Endometrial microvascular endothelial cells (primary cell): ENCODE data around the gene PITPNC1. TPM values are rescaled to one million over a fixed set of nuclear protein-coding genes. Genes with fewer than 3 reads are reported as not detected.
"Not testable (repeated sequence)": the region's sequence is repeated elsewhere in the genome, so short reads cannot be mapped to it uniquely, and the experiment has no call there.

ENCODE experiments used
- in situ Hi-C: cut with HindIII; loops from 2 replicates; pipeline ENCODE4 v1.10.0; 2017; ENCODE audit warnings: low sequenced_read_pairs, low pct_unique_long_range_greater_than_20kb; ENCODE audit errors: inconsistent ontology term
- total RNA-seq: library from RNA; depleted of rRNA; stranded (reverse); fragments of >200 nt; gene quantifications from one replicate; pipeline ENCODE4 v1.2.3, GENCODE V29; 2015; ENCODE audit errors: inconsistent ontology term

PITPNC1 gene
- total RNA-seq, 1 donor from 2014 or later = 7.1 TPM

- in situ Hi-C loops = no loop called here
Measured at GRCh38 chr17:67492824-67493517, 115.9 kb downstream of the PITPNC1 start.

- in situ Hi-C loops = no loop called here
Measured at GRCh38 chr17:67493812-67494211, 116.7 kb downstream of the PITPNC1 start.

GRCh38 chr17:67495534-67495933 lies 118.5 kb downstream of the PITPNC1 start:
- in situ Hi-C loops = not testable (repeated sequence)

- in situ Hi-C loops = no loop called here
Measured at GRCh38 chr17:67496286-67496685, 119.2 kb downstream of the PITPNC1 start.

GRCh38 chr17:67499685-67500084 lies 122.6 kb downstream of the PITPNC1 start:
- in situ Hi-C loops = no loop called here

GRCh38 chr17:67500261-67500660 lies 123.2 kb downstream of the PITPNC1 start:
- in situ Hi-C loops = no loop called here

- in situ Hi-C loops = no loop called here
Measured at GRCh38 chr17:67500677-67501300, 123.7 kb downstream of the PITPNC1 start.

- in situ Hi-C loops = no loop called here
Measured at GRCh38 chr17:67502151-67502550, 125.1 kb downstream of the PITPNC1 start.

- in situ Hi-C loops = no loop called here
Measured at GRCh38 chr17:67503184-67503583, 126.1 kb downstream of the PITPNC1 start.

- in situ Hi-C loops = no loop called here
Measured at GRCh38 chr17:67503739-67504138, 126.7 kb downstream of the PITPNC1 start.

GRCh38 chr17:67504182-67504581 lies 127.1 kb downstream of the PITPNC1 start:
- in situ Hi-C loops = no loop called here

- in situ Hi-C loops = no loop called here
Measured at GRCh38 chr17:67506966-67507365, 129.9 kb downstream of the PITPNC1 start.

GRCh38 chr17:67509390-67510287 lies 132.6 kb downstream of the PITPNC1 start:
- in situ Hi-C loops = no loop called here

GRCh38 chr17:67511012-67511411 lies 133.9 kb downstream of the PITPNC1 start:
- in situ Hi-C loops = no loop called here

GRCh38 chr17:67511804-67512203 lies 134.7 kb downstream of the PITPNC1 start:
- in situ Hi-C loops = no loop called here

GRCh38 chr17:67514998-67515397 lies 137.9 kb downstream of the PITPNC1 start:
- in situ Hi-C loops = no loop called here

- in situ Hi-C loops = no loop called here
Measured at GRCh38 chr17:67515490-67516083, 138.5 kb downstream of the PITPNC1 start.

- in situ Hi-C loops = not testable (repeated sequence)
Measured at GRCh38 chr17:67516571-67516970, 139.5 kb downstream of the PITPNC1 start.

- in situ Hi-C loops = no loop called here
Measured at GRCh38 chr17:67517325-67517724, 140.2 kb downstream of the PITPNC1 start.
